Thymus (tissue), 14 donors: ENCODE measurements around the gene PCK1. TPM values are rescaled to one million over a fixed set of nuclear protein-coding genes. Genes with fewer than 3 reads are reported as not detected.
"Not testable (repeated sequence)": the region's sequence is repeated elsewhere in the genome, so short reads cannot be mapped to it uniquely, and the experiment has no call there.

Source experiments
- DNase-seq, 9 donors: peaks; one replicate each; pipeline ENCODE4 v3.0.0-alpha.2; 2013; ENCODE audit warnings: low spot score in 9 of 9, low read depth in 6 of 9, missing footprints in 1 of 9
- H3K27ac ChIP-seq, 2 donors: one replicate each; pipeline ENCODE4 v1.5.1; 2013; ENCODE audit warnings: control low read depth in 1 of 2, low read depth in 1 of 2, low read length in 1 of 2, mild to moderate bottlenecking in 1 of 2, moderate library complexity in 1 of 2
- H3K27me3 ChIP-seq, 2 donors: one replicate each; pipeline ENCODE4 v1.5.1; 2013; ENCODE audit warnings: low read length in 1 of 2; ENCODE audit not compliant: control insufficient read depth in 2 of 2, insufficient read depth in 1 of 2
- H3K36me3 ChIP-seq, 2 donors: one replicate each; pipeline ENCODE4 v1.5.1; 2013; ENCODE audit warnings: low read length in 1 of 2, mild to moderate bottlenecking in 1 of 2, moderate library complexity in 1 of 2; ENCODE audit not compliant: control insufficient read depth in 2 of 2, insufficient read depth in 2 of 2
- H3K4me1 ChIP-seq, 2 donors: one replicate each; pipeline ENCODE4 v1.5.1; 2013; ENCODE audit warnings: low read length in 2 of 2; ENCODE audit not compliant: control insufficient read depth in 2 of 2, insufficient read depth in 2 of 2
- H3K4me3 ChIP-seq, 2 donors: one replicate each; pipeline ENCODE4 v1.5.1; 2013; ENCODE audit warnings: low read length in 2 of 2, control low read depth in 1 of 2, mild to moderate bottlenecking in 1 of 2
- H3K9me3 ChIP-seq, 2 donors: one replicate each; pipeline ENCODE4 v1.5.1; 2013; ENCODE audit warnings: low read length in 1 of 2, mild to moderate bottlenecking in 1 of 2; ENCODE audit not compliant: control insufficient read depth in 2 of 2, insufficient read depth in 1 of 2
- WGBS: extraction: QIAGEN DNeasy Blood & Tissue Kit; methylation state at CpG from one replicate; pipeline ENCODE4 v1.1.7; 2013; 5-methylcytosine and 5-hydroxymethylcytosine counted together
- long read RNA-seq, 10 donors: transcript quantifications; one replicate each; lab custom pipeline, GENCODE V29; 2026
- polyA plus RNA-seq: library from polyadenylated mRNA; stranded (reverse); fragments of 200-250 nt; gene quantifications from one replicate; pipeline ENCODE4 v1.2.3, GENCODE V29; 2013
- total RNA-seq: library from RNA; stranded (reverse); fragments of 120-200 nt; gene quantifications from one replicate; pipeline ENCODE4 v1.2.4, GENCODE V29; 2013
- donor health status: healthy.

Gene PCK1
- total RNA-seq = 0.19 TPM
- polyA plus RNA-seq = 0.30 TPM
- long read RNA-seq, donor 1 = 0 reads
- long read RNA-seq, donor 2 = 0 reads
- long read RNA-seq, donor 3 = 0 reads
- long read RNA-seq, donor 4 = 0 reads
- long read RNA-seq, donor 5 = 0 reads
- long read RNA-seq, donor 6 = 0 reads
- long read RNA-seq, donor 7 = 0 reads
- long read RNA-seq, donor 8 = 0 reads
- long read RNA-seq, donor 9 = 0 reads
- long read RNA-seq, donor 10 = 0 reads

DNA sequence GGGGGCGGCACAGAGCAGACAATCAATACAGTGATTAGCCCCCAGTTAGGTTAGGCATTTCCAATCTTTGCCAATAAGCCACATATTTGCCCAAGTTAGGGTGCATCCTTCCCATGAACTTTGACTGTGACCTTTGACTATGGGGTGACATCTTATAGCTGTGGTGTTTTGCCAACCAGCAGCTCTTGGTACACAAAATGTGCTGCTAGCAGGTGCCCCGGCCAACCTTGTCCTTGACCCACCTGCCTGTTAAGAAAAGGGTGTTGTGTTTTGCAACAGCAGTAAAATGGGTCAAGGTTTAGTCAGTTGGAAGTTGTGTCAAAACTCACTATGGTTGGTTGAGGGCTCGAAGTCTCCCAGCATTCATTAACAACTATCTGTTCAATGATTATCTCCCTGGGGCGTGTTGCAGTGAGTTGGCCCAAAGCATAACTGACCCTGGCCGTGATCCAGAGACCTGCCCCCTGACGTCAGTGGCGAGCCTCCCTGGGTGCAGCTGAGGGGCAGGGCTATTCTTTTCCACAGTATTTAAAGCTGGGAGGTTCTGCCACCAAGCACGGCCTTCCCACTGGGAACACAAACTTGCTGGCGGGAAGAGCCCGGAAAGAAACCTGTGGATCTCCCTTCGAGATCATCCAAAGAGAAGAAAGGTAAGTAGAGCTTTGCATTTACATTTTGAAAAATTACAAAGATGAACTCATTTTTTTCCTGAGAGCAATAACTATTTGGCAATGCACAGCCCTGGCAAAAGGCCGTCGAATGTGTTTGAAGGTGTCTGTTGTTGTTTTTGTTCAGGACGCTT, at the start of gene PCK1:
PCK1 (plus strand) TSS at position 557 of the 802 bp plus-strand sequence. CDS start 302 bp downstream, outside the sequence.
- WGBS = 88% methylated on average over 14 of the region's 14 CpGs
- H3K36me3 ChIP-seq = no peaks in the 10 kb centered on the region
- H3K9me3 ChIP-seq = no peaks in the 10 kb centered on the region
- DNase-seq = no peak
- no peak within 1 kb of the TSS for H3K27ac ChIP-seq
- no peaks in the 10 kb centered on the region for H3K4me1 ChIP-seq
- H3K4me3 ChIP-seq = no peak within 1 kb of the TSS
- H3K27me3 ChIP-seq = peaks cover 0 to 3% of the 10 kb centered on the region in 2 donors

DNA sequence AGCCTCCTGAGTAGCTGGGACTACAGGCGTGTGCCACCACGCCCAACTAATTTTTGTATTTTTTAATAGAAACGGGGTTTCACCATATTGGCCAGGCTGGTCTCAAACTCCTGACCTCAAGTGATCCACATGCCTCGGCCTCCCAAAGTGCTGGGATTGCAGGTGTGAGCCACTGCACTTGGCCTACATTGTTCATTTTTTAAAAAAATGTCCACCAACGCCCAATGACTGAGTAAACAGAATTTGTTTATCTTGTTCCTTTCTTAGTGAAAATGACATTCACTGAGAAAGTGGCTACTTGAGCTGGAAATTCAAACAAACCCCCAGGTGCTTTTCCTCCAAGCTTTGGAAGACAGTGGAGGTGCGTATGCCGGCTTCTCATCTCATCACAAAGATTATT, 49.2 kb upstream of the PCK1 start:
- not testable (repeated sequence) for H3K9me3 ChIP-seq, H3K36me3 ChIP-seq, DNase-seq, H3K4me3 ChIP-seq, H3K27ac ChIP-seq, H3K4me1 ChIP-seq
- peaks cover 0 to 18% of the 10 kb centered on the region in 2 donors for H3K27me3 ChIP-seq
- 96% methylated on average over 7 of the region's 7 CpGs for WGBS

DNA sequence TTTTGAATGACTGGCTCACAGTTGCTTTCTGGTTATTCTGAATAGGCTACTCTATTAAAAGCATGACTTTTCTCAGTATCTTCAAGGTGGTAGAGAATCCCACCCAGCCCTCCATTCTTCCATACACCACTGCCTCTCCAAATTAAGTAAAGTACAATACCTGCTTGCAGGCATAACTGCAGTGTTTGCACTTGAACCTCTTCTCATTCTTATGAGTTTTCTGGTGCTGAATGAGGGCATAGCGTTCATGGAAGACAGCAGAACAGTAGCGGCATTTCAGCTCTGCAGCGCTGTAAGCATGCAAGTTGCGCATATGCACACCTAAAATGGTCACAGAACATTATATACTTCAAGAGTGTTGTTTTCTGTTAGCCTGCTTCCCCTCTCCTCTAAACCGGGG, 48.5 kb upstream of the PCK1 start:
- no peaks in the 10 kb centered on the region for H3K36me3 ChIP-seq
- no peaks in the 10 kb centered on the region for H3K9me3 ChIP-seq
- no peak for DNase-seq
- 90% methylated on average over 5 of the region's 5 CpGs for whole genome bisulfite sequencing
- no peak overlapping the region for H3K4me3 ChIP-seq
- no peaks in the 10 kb centered on the region for H3K4me1 ChIP-seq
- H3K27ac ChIP-seq = no peak overlapping the region
- H3K27me3 ChIP-seq = peaks cover 0 to 13% of the 10 kb centered on the region in 2 donors

DNA sequence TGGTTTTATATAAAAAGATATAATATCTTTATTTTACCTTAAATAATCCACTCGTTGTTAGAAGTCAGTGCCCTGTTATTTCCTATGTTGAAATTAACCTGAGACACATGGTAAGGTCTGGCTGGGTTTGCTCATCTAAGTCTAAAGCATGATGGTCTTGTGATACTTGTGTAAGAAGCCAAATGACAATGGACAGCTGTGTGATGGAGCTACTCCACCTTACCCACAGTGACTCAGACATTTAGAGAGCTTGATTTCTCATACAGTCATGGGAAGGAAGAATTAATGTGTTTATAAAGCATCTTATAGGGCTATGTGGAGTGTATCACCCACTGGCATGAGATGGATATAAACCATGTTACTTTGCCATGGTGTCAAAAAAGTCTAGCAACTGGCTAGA, 47.7 kb upstream of the PCK1 start:
- no peaks in the 10 kb centered on the region for H3K4me1 ChIP-seq
- no peak overlapping the region for H3K27ac ChIP-seq
- WGBS = 91% methylated on average over 1 of the region's 1 CpG
- peaks cover 0 to 11% of the 10 kb centered on the region in 2 donors for H3K27me3 ChIP-seq
- no peak overlapping the region for H3K4me3 ChIP-seq
- DNase-seq = no peak
- no peaks in the 10 kb centered on the region for H3K36me3 ChIP-seq
- H3K9me3 ChIP-seq = no peaks in the 10 kb centered on the region

DNA sequence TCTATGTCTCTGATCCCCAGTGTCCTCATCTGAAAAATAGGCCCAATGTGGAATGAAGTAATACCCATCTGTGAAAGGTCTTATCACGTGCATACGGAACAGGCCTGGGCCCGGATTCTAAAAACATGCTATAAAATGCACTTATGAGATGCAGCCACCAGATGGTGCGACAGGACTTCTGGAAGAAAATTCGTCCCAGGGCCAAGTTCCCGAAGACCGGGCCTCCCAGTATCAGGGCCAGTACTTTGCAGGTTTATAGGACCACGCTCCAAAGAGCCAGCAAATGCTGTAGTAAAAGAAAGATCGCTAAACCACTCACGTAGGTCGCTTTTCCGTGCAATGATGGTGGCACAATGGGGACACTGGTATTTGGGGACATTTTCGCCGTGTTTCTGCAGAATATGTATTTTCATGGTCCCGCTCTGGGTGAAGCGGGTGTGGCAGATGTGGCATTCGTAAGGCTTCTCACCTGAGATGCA, 46.6 kb upstream of the PCK1 start:
- H3K4me3 ChIP-seq = no peak overlapping the region
- H3K27ac ChIP-seq = no peak overlapping the region
- peaks cover 0 to 11% of the 10 kb centered on the region in 2 donors for H3K27me3 ChIP-seq
- 56% methylated on average over 17 of the region's 17 CpGs for WGBS
- H3K36me3 ChIP-seq = no peaks in the 10 kb centered on the region
- peak in 2 of 9 donors; percentile 36 to 46 for DNase-seq
- no peaks in the 10 kb centered on the region for H3K4me1 ChIP-seq
- no peaks in the 10 kb centered on the region for H3K9me3 ChIP-seq

DNA sequence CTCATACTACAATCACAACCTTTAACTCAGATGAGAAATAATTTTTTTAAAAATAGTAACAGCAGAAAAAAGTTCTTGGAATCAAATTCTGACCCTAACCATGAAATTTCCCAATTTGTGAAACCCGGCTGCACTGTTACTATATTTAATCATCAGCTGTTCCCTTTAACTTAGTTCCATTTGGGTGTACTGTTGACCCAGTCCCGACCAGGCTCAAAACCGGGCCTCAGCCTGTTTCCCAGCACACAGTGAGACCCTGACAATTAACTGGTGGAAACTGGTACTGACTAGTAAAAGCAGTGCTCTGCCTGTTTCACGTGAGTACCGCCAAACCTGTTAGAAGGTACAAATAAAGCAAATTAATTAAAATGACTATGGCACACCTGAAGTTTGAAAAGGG, 43.0 kb upstream of the PCK1 start:
- DNase-seq = no peak
- no peak overlapping the region for H3K4me3 ChIP-seq
- H3K4me1 ChIP-seq = no peaks in the 10 kb centered on the region
- H3K27ac ChIP-seq = no peak overlapping the region
- H3K27me3 ChIP-seq = peaks cover 0 to 5% of the 10 kb centered on the region in 2 donors
- H3K36me3 ChIP-seq = no peaks in the 10 kb centered on the region
- H3K9me3 ChIP-seq = no peaks in the 10 kb centered on the region
- WGBS = 94% methylated on average over 5 of the region's 5 CpGs

DNA sequence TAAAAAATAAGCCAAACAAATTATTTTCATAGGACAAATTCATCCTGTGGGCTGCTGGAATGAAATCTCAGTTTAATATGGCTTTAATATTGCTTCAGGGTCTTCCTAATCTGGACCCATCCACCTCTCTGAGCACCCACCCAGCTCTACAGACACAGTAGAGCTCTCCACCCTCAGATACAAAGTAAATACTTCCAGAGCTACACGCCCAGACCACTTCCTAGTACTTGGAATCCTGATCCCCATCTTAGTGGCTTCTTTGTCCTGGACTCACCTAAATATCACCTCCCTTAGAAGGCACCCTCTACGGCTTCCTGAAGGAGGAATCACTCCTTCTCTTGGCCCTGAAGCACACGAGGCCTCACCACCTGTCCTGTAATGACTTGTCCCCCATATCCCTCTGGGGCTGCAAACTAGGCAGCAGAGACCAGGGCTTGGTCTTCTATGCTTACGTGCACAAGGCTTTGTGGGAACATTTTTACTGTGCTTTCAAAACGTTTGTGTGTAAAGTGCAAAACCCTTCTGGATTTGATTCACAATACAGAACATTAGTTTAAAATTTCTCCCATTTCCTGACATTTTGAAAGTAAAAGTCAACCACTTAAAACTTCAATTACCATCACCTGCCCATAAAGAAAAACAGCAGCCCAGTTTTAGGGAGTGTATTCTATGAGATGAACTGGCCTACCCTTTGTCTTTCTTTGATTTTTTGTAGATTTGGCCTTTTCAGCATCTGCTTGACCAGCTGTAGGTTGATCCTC, 38.4 kb upstream of the PCK1 start:
- no peaks in the 10 kb centered on the region for H3K9me3 ChIP-seq
- H3K27ac ChIP-seq = no peak overlapping the region
- DNase-seq = no peak
- H3K36me3 ChIP-seq = no peaks in the 10 kb centered on the region
- H3K4me3 ChIP-seq = no peak overlapping the region
- peaks cover 0 to under 1% of the 10 kb centered on the region in 2 donors for H3K27me3 ChIP-seq
- WGBS = 74% methylated on average over 5 of the region's 5 CpGs
- H3K4me1 ChIP-seq = no peaks in the 10 kb centered on the region

DNA sequence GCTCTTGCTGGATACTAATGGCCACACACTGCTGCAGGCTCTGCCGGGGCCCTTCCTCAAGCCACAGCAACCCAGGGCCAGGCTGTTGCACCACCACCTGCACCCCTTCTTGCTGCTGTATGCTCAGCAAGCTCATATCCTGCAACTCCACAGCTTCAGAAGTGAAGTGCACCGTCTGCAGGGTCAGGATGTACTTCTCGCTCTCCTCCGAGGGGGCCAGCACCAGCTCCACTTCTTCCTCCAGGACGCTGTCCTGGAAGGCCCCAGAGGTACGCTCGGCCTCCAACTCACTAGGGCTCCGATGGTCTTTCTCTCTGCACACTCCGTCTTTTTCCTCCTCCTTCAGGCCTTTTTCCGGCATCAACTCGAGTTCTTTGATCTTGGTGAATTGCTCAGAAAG, 37.1 kb upstream of the PCK1 start:
- Histone ChIP-seq H3K4me3 (no peak overlapping the region), H3K4me1 (no peaks in the 10 kb centered on the region), H3K36me3 (no peaks in the 10 kb centered on the region), H3K27ac (no peak overlapping the region), H3K27me3 (no peaks in the 10 kb centered on the region), H3K9me3 (no peaks in the 10 kb centered on the region)
- WGBS = 96% methylated on average over 11 of the region's 11 CpGs
- DNase-seq = no peak
